ENCODE data around the gene TMIGD3.

The TMIGD3 gene

GRCh38 chr1:111448918-111449702 is 54.3 kb downstream of the TMIGD3 start, which contains the start of the genes ATP5PB and WDR77:
ATP5PB (plus strand) TSS chr1:111449464; CDS start chr1:111449542, 78 bp downstream.
WDR77 (minus strand) TSS chr1:111449256; CDS start chr1:111449169, 87 bp downstream.
- Histone ChIP-seq H3K27me3 (ENCODE audit: control insufficient read depth in 1 of 2, insufficient read depth in 1 of 2, low read length in 2 of 2) (no peaks in the 10 kb centered on the region), H3K14ac (ENCODE audit: low read length in 2 of 2) (peak within 1 kb of the TSS in 1 of 2 experiments; percentile 98), H4K8ac (ENCODE audit: low read length) (peak within 1 kb of the TSS; percentile 87), H3K4me2 (ENCODE audit: low read length, poor library complexity, severe bottlenecking) (peak within 1 kb of the TSS; percentile 84), H2BK12ac (ENCODE audit: low read length in 2 of 2) (peak within 1 kb of the TSS in 1 of 2 experiments; percentile 63), H2BK5ac (ENCODE audit: low read depth, low read length, poor library complexity, severe bottlenecking) (peak within 1 kb of the TSS; percentile 11), H2BK15ac (ENCODE audit: low read depth, poor library complexity, severe bottlenecking) (no peak within 1 kb of the TSS), H2AK5ac (ENCODE audit: low read length, severe bottlenecking) (no peak within 1 kb of the TSS), H2BK120ac (ENCODE audit: low read depth, low read length) (peak within 1 kb of the TSS; percentile 64), H3K4me3 (ENCODE audit: insufficient read depth in 1 of 2, low read depth in 1 of 2, low read length in 2 of 2) (peak within 1 kb of the TSS; percentile 97 to 99), H3K23ac (ENCODE audit: low read length in 2 of 2) (peak within 1 kb of the TSS in 1 of 2 experiments; percentile 99), H3K18ac (ENCODE audit: low read depth in 1 of 2, low read length in 2 of 2) (peak within 1 kb of the TSS; percentile 55 to 95), H3K4me1 (ENCODE audit: control insufficient read depth, insufficient read depth, low read depth, low read length) (peaks cover 3% of the 10 kb centered on the region), H4K91ac (ENCODE audit: low read length) (peak within 1 kb of the TSS; percentile 23), H3K79me1 (replicated peaks; ENCODE audit: low read length, poor library complexity, severe bottlenecking) (peaks cover 21% of the 10 kb centered on the region), H3K27ac (ENCODE audit: low read length, poor library complexity, severe bottlenecking) (peak within 1 kb of the TSS; percentile 86), H3K36me3 (ENCODE audit: control insufficient read depth in 1 of 2, insufficient read depth in 2 of 2, low read depth in 1 of 2, low read length in 2 of 2) (peaks cover 0 to 62% of the 10 kb centered on the region in 2 experiments), H3K9me3 (ENCODE audit: control insufficient read depth, low read length) (no peaks in the 10 kb centered on the region), H3K9ac (ENCODE audit: low read length) (peak within 1 kb of the TSS; percentile 99), H2AFZ (ENCODE audit: low read depth, low read length) (peak within 1 kb of the TSS; percentile 99), H3K4ac (ENCODE audit: low read depth in 1 of 2, low read length in 2 of 2) (peak within 1 kb of the TSS; percentile 16 to 95)
- peak; percentile 100 for DNase-seq
- WGBS = under 1% methylated on average over 52 of the region's 54 CpGs

GRCh38 chr1:111448482-111448917 is 54.9 kb downstream of the TMIGD3 start:
- H3K4me3 ChIP-seq (ENCODE audit: insufficient read depth in 1 of 2, low read depth in 1 of 2, low read length in 2 of 2) = peak overlapping the region; percentile 97 to 99
- peak overlapping the region in 1 of 2 experiments; percentile 50 for H3K23ac ChIP-seq (ENCODE audit: low read length in 2 of 2)
- 3% methylated on average over 21 of the region's 25 CpGs for WGBS
- peak overlapping the region in 1 of 2 experiments; percentile 61 for H3K14ac ChIP-seq (ENCODE audit: low read length in 2 of 2)
- H4K8ac ChIP-seq (ENCODE audit: low read length) = peak overlapping the region; percentile 21
- H2BK120ac ChIP-seq (ENCODE audit: low read depth, low read length) = peak overlapping the region; percentile 64
- peak overlapping the region in 1 of 2 experiments; percentile 47 for H2BK12ac ChIP-seq (ENCODE audit: low read length in 2 of 2)
- H3K9me3 ChIP-seq (ENCODE audit: control insufficient read depth, low read length) = no peaks in the 10 kb centered on the region
- peaks cover 3% of the 10 kb centered on the region for H3K4me1 ChIP-seq (ENCODE audit: control insufficient read depth, insufficient read depth, low read depth, low read length)
- H3K27me3 ChIP-seq (ENCODE audit: control insufficient read depth in 1 of 2, insufficient read depth in 1 of 2, low read length in 2 of 2) = no peaks in the 10 kb centered on the region
- peak overlapping the region in 1 of 2 experiments; percentile 95 for H3K4ac ChIP-seq (ENCODE audit: low read depth in 1 of 2, low read length in 2 of 2)
- H3K27ac ChIP-seq (ENCODE audit: low read length, poor library complexity, severe bottlenecking) = no peak overlapping the region
- H3K9ac ChIP-seq (ENCODE audit: low read length) = peak overlapping the region; percentile 99
- peaks cover 4 to 62% of the 10 kb centered on the region in 2 experiments for H3K36me3 ChIP-seq (ENCODE audit: control insufficient read depth in 1 of 2, insufficient read depth in 2 of 2, low read depth in 1 of 2, low read length in 2 of 2)
- peak overlapping the region; percentile 86 for H2AFZ ChIP-seq (ENCODE audit: low read depth, low read length)
- H2BK5ac ChIP-seq (ENCODE audit: low read depth, low read length, poor library complexity, severe bottlenecking) = peak overlapping the region; percentile 11
- H2AK5ac ChIP-seq (ENCODE audit: low read length, severe bottlenecking) = no peak overlapping the region
- peaks cover 27% of the 10 kb centered on the region for H3K79me1 ChIP-seq (replicated peaks; ENCODE audit: low read length, poor library complexity, severe bottlenecking)
- H2BK15ac ChIP-seq (ENCODE audit: low read depth, poor library complexity, severe bottlenecking) = no peak overlapping the region
- H4K91ac ChIP-seq (ENCODE audit: low read length) = no peak overlapping the region
- DNase-seq = no peak
- H3K4me2 ChIP-seq (ENCODE audit: low read length, poor library complexity, severe bottlenecking) = peak overlapping the region; percentile 67
- H3K18ac ChIP-seq (ENCODE audit: low read depth in 1 of 2, low read length in 2 of 2) = peak overlapping the region in 1 of 2 experiments; percentile 75

DNA sequence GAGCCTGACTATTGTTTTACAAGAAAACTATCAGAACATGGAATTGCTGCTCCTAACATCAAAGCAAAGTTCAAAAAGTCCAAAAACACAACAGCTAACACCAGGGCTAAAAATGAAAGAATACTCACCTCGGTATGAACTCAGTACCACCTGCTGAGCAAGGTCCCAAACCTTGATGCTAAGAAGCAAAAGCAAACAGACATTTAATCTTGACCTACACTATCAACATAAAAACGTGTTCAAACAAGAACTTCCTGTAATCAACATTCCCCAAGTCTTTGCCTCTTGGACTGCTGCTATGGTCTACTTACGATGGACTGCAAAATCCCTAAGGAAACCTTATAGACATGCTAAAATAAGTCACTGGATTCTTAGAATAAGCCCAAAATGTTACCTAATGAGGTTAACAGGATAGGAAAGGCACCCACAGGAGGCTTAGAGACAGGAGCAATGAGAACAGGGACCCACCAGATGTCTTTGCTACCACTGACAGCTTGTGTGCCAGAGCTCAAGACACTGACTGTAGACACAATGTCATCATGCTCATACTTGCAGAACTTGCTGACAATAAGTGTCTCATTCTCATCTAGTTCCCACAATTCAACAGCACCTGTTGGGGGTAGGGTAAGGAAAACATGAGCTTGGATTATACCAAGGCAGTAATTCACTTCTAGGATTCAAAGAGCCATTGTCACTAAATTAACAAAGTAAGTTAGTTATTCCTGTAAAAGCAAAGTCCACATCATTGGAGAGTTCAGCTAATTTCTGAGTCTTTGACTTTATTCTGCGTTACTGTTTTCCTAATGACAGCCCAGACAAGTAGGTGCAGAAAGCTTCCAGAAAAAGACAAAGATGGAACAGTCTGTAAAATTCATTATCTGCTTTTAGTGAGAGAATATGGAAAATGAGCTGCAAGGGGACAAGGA is 56.2 kb downstream of the TMIGD3 start:
- Histone ChIP-seq H3K9ac (ENCODE audit: low read length) (peak overlapping the region; percentile 99), H2BK120ac (ENCODE audit: low read depth, low read length) (no peak overlapping the region), H3K4me3 (ENCODE audit: insufficient read depth in 1 of 2, low read depth in 1 of 2, low read length in 2 of 2) (peak overlapping the region in 1 of 2 experiments; percentile 99), H2AK5ac (ENCODE audit: low read length, severe bottlenecking) (no peak overlapping the region), H3K4ac (ENCODE audit: low read depth in 1 of 2, low read length in 2 of 2) (no peak overlapping the region), H3K27ac (ENCODE audit: low read length, poor library complexity, severe bottlenecking) (no peak overlapping the region), H2AFZ (ENCODE audit: low read depth, low read length) (no peak overlapping the region), H3K4me1 (ENCODE audit: control insufficient read depth, insufficient read depth, low read depth, low read length) (peaks cover 1% of the 10 kb centered on the region), H3K79me1 (replicated peaks; ENCODE audit: low read length, poor library complexity, severe bottlenecking) (peaks cover 31% of the 10 kb centered on the region), H2BK15ac (ENCODE audit: low read depth, poor library complexity, severe bottlenecking) (no peak overlapping the region), H3K14ac (ENCODE audit: low read length in 2 of 2) (no peak overlapping the region), H3K18ac (ENCODE audit: low read depth in 1 of 2, low read length in 2 of 2) (no peak overlapping the region), H2BK5ac (ENCODE audit: low read depth, low read length, poor library complexity, severe bottlenecking) (no peak overlapping the region), H2BK12ac (ENCODE audit: low read length in 2 of 2) (no peak overlapping the region), H4K91ac (ENCODE audit: low read length) (no peak overlapping the region), H3K4me2 (ENCODE audit: low read length, poor library complexity, severe bottlenecking) (no peak overlapping the region), H3K9me3 (ENCODE audit: control insufficient read depth, low read length) (no peaks in the 10 kb centered on the region), H3K27me3 (ENCODE audit: control insufficient read depth in 1 of 2, insufficient read depth in 1 of 2, low read length in 2 of 2) (no peaks in the 10 kb centered on the region), H3K36me3 (ENCODE audit: control insufficient read depth in 1 of 2, insufficient read depth in 2 of 2, low read depth in 1 of 2, low read length in 2 of 2) (peaks cover 12 to 64% of the 10 kb centered on the region in 2 experiments), H4K8ac (ENCODE audit: low read length) (no peak overlapping the region), H3K23ac (ENCODE audit: low read length in 2 of 2) (peak overlapping the region in 1 of 2 experiments; percentile 6)
- no peak for DNase-seq
- WGBS = 82% methylated on average over 4 of the region's 4 CpGs

Data from mesenchymal stem cell (in vitro differentiated cells and primary cell).